Measurements from ENCODE around the gene CCNB1.
A peak's percentile ranks its signal among the peaks of the same experiment; 100 is the strongest.
"Not testable (repeated sequence)": the region's sequence is repeated elsewhere in the genome, so short reads cannot be mapped to it uniquely, and the experiment has no call there.

CCNB1 gene

GRCh38 chr5:69166686-69167492 lies at the start of gene CCNB1:
TSS of gene CCNB1 (plus strand) at chr5:69167150. CDS start at chr5:69167263, 113 bp downstream.
- peak; percentile 99 for ATAC-seq
- DNase-seq: peak; percentile 99

- no peak for DNase-seq
- no peak for ATAC-seq
These were observed 37.5 kb upstream of the CCNB1 start for GRCh38 chr5:69129413-69129812.

- no peak for DNase-seq
These were observed 36.7 kb upstream of the CCNB1 start for GRCh38 chr5:69130241-69130640.

DNA sequence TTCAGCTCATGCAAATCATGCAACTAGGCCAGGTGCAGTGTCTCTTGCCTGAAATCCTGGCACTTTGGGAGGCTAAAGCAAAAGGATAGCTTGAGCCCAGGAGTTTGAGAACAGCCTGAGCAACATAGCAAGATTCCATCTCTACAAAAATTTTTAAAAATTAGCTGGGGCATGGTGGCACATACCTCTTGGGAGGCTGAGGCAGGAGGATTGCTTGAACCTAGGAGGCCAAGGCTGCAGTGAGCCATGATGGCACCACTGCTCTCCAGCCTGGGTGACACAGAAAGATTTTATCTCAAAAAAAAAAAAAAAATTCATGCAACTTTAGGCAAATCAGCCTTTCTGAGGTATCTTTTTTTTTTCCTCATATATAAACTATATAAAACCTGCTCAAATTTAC lies 35.6 kb upstream of the CCNB1 start:
- ATAC-seq (no peak), DNase-seq (no peak)

More at GRCh38 chr5:69130241-69130640, 36.7 kb upstream of the CCNB1 start:
- ATAC-seq: no peak

DNA sequence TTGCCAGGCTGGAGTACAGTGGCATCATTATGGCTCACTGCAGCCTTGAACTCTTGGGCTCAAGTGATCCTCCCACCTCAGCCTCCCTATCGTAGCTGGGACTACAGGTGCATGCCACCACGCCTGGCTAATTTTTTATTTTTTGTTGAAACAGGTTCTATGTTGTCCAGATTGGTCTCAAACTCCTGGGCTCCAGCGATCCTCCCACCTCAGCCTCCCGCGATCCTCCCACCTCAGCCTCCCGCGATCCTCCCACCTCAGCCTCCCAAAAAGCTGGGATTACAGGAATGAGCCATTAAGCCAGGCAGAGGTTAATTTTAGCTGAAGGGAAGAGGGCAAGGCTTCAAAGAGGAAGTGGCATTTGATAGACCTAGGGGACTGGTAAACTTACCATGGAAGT lies 32.8 kb upstream of the CCNB1 start:
- ATAC-seq: no peak
- DNase-seq: no peak

- no peak for ATAC-seq
These were observed 30.7 kb upstream of the CCNB1 start for GRCh38 chr5:69136293-69136692.

GRCh38 chr5:69137208-69137607 lies 29.7 kb upstream of the CCNB1 start:
- not testable (repeated sequence) for ATAC-seq

More at GRCh38 chr5:69136293-69136692, 30.7 kb upstream of the CCNB1 start:
- DNase-seq: no peak

GRCh38 chr5:69137807-69138206 lies 29.1 kb upstream of the CCNB1 start:
- ATAC-seq (no peak), DNase-seq (no peak)

More at GRCh38 chr5:69137208-69137607, 29.7 kb upstream of the CCNB1 start:
- DNase-seq: not testable (repeated sequence)

GRCh38 chr5:69138766-69139165 lies 28.2 kb upstream of the CCNB1 start:
- no peak for DNase-seq
- no peak for ATAC-seq

- not testable (repeated sequence) for DNase-seq, ATAC-seq
These were observed 26.7 kb upstream of the CCNB1 start for GRCh38 chr5:69140239-69140638.

GRCh38 chr5:69140827-69141226 lies 26.1 kb upstream of the CCNB1 start:
- ATAC-seq: no peak
- no peak for DNase-seq

DNA sequence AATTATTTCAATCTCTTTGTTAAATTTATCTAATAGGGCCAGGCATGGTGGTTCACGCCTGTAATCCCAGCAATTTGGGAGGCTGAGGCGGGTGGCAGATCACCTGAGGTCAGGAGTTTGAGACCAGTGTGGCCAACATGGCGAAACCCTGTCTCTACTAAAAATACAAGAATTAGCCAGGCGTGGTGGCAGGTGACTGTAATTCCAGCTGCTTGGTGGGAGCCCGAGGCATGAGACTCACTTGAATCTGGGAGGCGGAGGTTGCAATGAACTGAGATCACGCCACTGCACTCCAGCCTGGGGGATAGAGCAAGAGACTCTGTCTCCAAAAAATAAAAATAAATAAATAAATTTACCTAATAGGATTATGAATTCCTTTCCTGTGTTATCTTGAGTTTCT lies 18.4 kb upstream of the CCNB1 start:
- ATAC-seq, DNase-seq: not testable (repeated sequence)

DNA sequence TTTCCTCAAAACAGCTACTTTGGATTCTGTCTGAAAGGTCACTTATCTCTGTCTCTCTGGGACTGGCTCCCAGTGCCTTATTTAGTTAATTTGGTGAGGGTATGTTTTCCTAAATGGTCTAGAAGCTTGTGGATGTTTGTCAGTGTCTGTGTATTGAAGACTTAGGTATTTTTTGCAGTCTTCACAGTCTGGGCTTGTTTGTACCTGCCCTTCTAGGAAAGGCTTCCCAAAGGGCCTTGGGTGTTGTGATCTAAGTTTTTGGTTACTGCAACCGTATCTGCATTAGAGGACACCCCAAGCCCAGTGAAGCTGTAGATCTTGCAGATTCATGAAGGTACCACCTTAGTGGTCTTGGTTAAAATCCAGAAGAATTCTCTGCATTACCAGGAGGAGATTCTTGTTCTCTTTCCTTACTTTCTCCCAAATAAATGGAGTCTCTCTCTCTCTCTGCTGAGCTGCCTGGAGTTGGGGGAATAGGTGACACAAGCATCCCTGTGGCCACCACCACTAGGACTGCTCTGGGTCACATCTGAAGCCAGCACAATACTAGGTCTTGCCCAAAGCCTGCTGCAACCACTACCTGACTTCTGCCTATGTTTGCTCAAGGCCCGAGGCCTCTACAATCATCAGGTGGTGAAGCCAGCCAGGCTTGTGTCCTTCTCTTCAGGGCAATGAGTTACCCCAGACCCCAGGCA lies 17.8 kb upstream of the CCNB1 start:
- ATAC-seq (no peak), DNase-seq (no peak)

DNA sequence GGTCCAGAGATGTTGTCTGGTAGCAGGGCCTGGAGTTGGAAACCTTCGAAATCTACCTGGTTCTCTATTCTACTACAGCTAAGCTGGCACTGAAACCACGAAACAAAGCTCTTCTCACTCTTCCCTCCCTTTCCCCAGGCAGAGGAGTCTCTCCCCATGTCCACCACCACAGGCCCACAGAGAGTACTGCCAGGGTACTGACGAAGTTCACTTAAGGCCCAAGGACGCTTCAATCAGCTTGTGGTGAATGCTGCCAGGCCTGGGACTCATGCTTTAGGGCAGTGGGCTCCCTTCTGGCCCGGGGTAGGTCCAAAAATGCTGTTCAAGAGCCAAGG lies 17.3 kb upstream of the CCNB1 start:
- DNase-seq (no peak), ATAC-seq (no peak)

DNA sequence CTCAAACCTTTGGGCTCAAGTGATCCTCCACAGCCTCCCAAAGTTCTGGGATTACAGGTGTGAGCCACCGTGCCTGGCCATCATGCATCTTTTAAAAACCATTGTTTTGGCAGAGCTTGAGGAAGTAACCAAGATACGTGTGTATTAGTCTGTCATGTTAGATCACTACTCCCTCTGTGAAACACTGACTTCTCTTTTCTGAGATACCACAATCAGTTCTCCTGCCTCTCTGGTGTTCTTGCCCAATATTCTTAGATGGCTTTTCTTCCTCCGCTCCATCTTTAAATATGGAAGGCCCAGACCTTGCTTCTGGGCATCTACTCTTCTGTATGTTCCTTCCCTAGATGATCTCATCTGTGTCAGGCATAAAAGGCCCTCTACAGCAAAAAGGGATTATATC lies 14.2 kb upstream of the CCNB1 start:
- ATAC-seq (no peak), DNase-seq (no peak)

DNA sequence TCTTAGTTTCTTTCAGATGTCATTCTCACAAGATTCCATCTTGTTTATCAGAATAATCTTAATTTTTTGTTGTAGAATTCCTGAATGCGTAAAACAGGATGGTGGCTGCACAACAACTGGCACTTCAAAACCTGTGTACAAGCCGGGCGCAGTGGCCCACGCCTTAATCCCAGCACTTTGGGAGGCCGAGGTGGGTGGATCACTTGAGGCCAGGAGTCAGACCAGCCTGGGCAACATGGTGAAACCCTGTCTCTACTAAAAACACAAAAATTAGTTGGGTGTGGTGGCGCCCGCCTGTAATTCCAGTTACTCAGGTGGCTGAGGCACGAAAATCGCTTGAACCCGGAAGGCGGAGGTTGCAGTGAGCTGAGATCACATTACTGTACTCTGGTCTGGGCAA lies 10.5 kb upstream of the CCNB1 start:
- no peak for DNase-seq
- no peak for ATAC-seq

GRCh38 chr5:69158039-69158438 lies 8.9 kb upstream of the CCNB1 start:
- DNase-seq (no peak), ATAC-seq (no peak)

- DNase-seq (no peak), ATAC-seq (no peak)
These were observed 6.3 kb upstream of the CCNB1 start for GRCh38 chr5:69160651-69161050.

GRCh38 chr5:69167493-69167855 lies 524 bp downstream of the CCNB1 start:
- DNase-seq: no peak

DNA sequence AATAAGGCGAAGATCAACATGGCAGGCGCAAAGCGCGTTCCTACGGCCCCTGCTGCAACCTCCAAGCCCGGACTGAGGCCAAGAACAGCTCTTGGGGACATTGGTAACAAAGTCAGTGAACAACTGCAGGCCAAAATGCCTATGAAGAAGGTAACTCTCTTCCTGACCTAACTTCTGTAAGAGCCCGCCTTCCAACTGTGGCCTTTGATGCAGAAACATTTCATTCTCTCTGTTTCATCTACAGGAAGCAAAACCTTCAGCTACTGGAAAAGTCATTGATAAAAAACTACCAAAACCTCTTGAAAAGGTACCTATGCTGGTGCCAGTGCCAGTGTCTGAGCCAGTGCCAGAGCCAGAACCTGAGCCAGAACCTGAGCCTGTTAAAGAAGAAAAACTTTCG lies 979 bp downstream of the CCNB1 start:
- ATAC-seq (no peak), DNase-seq (no peak)

More at GRCh38 chr5:69167493-69167855, 524 bp downstream of the CCNB1 start:
- ATAC-seq: no peak

- ATAC-seq (no peak), DNase-seq (no peak)
These were observed 3.5 kb downstream of the CCNB1 start for GRCh38 chr5:69170495-69170894.

GRCh38 chr5:69170969-69171368 lies 4.0 kb downstream of the CCNB1 start:
- no peak for DNase-seq
- ATAC-seq: no peak

- ATAC-seq, DNase-seq: not testable (repeated sequence)
These were observed 14.8 kb downstream of the CCNB1 start for GRCh38 chr5:69181659-69182293.
